ENCODE data around the gene CACNA1A. TPM values are rescaled to one million over a fixed set of nuclear protein-coding genes. Genes with fewer than 3 reads are reported as not detected.

CACNA1A gene
- total and polyA plus RNA-seq, 2 of the 13 experiments (the other 11 are each of a cell fraction or from before 2014, with no cell fraction given), result not detected

- TF ChIP-seq TOE1 (CRISPR knock-in tag; IDR thresholded peaks at IDR 0.05), result no peak
- TF ChIP-seq SETDB1 (CRISPR knock-in tag; IDR thresholded peaks at IDR 0.05; ENCODE audit: borderline replicate concordance), result no peak
- no peak for TF ChIP-seq ZNF660 (CRISPR knock-in tag; IDR thresholded peaks at IDR 0.05; ENCODE audit: borderline replicate concordance, low read depth)
- peak; percentile 67; the same call in 1 of the 2 replicates for TF ChIP-seq ZNF280B (CRISPR knock-in tag; IDR thresholded peaks at IDR 0.05; ENCODE audit: borderline replicate concordance)
- peak; percentile 65 for TF ChIP-seq BCL6 (CRISPR knock-in tag; IDR thresholded peaks at IDR 0.05)
- peak; percentile 65; the same call in 1 of the 2 replicates for TF ChIP-seq ZMAT3 (CRISPR knock-in tag; conservative IDR thresholded peaks at IDR 0.05)
- peak; percentile 62; the same call in 1 of the 2 replicates for TF ChIP-seq HNF4A (CRISPR knock-in tag; IDR thresholded peaks at IDR 0.05)
- no peak for TF ChIP-seq ATF5 (CRISPR knock-in tag; IDR thresholded peaks at IDR 0.05; ENCODE audit: low read depth)
- no peak; a peak in 1 of 4 replicates for TF ChIP-seq REST (IDR thresholded peaks at IDR 0.05; ENCODE audit: borderline replicate concordance in 1 of 2, low read depth in 1 of 2, low read length in 2 of 2)
- TF ChIP-seq ZBTB21 (CRISPR knock-in tag; IDR thresholded peaks at IDR 0.05), result no peak
- TF ChIP-seq ZBTB10 (CRISPR knock-in tag; IDR thresholded peaks at IDR 0.05; ENCODE audit: borderline replicate concordance), result 0 out of 2 replicates have a peak, but pooled peaks have one; percentile 71
- peak; percentile 26; the same call in 1 of the 2 replicates for TF ChIP-seq CTCF (CRISPR knock-in tag; IDR thresholded peaks at IDR 0.05)
- TF ChIP-seq ZNF333 (CRISPR knock-in tag; IDR thresholded peaks at IDR 0.05; ENCODE audit: borderline replicate concordance), result no peak
- no peak for TF ChIP-seq RAD51 (IDR thresholded peaks at IDR 0.05; ENCODE audit: borderline replicate concordance)
- no peak for TF ChIP-seq ZFP36L1 (CRISPR knock-in tag; IDR thresholded peaks at IDR 0.05)
- 0 out of 2 replicates have a peak, but pooled peaks have one; percentile 34 for TF ChIP-seq ZFP37 (CRISPR knock-in tag; IDR thresholded peaks at IDR 0.05; ENCODE audit: borderline replicate concordance)
- peak; percentile 78 for TF ChIP-seq TARDBP (CRISPR knock-in tag; IDR thresholded peaks at IDR 0.05)
Observed at GRCh38 chr19:13164343-13165161, 341.7 kb downstream of the CACNA1A start (continued).

Data from HepG2 (cell line).